ENCODE results near the gene TNNT2.

TNNT2 gene

GRCh38 chr1:201330541-201330940 is 46.9 kb downstream of the TNNT2 start:
- DNase-seq: no peak

DNA sequence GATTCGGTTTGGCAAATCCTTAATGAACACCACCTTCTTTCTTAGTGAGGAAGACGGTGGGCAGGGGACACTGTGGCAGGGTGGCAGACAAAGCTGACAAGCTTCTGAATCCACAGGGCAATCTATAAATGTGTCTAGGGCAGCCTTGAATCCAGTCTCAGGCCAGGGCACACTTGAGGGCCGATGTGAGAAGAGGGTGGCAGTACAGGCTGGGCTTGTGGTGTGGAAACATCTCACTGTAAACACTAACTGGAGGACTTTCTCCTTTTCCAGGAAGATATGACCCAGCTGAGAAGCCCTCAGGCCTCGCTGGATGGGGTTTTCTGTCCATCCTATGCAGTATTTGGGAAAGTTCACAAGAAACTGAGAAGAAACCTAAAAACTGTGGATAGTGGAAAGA is 47.7 kb downstream of the TNNT2 start:
- DNase-seq: no peak

DNA sequence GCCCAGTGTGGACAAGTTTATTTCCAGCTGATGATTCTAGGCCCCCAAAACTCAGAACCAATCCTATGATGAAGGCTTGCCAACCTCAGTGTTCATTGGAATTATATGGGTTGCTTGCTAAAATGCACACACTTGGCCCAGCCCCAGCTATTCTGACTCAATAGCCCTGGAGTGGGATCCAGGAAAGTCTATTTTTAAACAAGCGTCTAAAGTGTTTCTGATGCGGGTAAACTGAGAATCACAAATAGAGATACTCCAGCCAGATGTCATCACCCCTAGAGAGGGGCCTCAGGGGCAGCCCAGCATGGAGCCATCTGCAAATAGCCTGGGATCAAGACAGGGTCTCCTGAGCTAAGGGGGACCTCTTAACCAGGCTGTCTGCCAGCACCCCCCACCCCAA is 48.2 kb downstream of the TNNT2 start:
- no peak for DNase-seq

DNA sequence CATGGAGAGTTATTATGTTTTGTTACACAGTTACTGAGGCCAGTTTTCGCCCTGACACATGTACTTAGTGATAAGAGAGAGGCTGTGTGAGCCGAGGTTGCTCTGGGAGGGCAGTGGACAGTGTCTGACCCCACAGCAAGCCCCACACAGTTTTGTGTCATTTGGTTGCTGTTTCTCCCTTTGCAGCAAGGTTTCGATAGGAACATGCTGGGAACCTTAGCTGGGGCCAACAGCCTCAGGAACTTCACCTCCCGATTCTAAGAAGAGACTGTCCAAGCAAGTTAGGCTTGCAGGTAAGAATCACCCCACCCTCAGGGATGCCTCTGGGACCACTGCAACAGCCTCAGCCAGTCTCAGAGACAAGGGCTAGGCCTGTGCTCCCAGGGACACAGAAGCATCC is 48.9 kb downstream of the TNNT2 start:
- no peak for DNase-seq

GRCh38 chr1:201327687-201328240 is 49.7 kb downstream of the TNNT2 start:
- DNase-seq: no peak

DNA sequence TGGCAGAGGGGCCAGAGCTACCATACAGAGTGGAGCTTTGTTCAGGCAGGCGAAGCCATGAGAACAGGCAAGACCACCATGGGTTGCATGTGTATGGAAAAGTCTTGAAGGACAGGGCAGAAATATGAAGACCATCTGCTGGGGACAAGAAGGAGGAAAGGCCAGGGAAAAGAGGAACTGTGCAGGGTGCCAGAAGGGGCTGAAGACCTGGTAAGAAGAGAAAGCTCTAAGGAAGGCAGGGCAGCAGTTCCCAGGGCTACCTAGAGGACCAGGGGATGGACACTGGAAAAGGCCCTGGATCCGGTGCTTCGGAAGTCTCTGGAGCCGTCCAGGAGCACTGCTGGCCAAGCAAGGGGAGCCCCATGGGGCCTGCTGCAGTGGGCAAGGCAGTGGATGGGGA is 50.8 kb downstream of the TNNT2 start:
- no peak for DNase-seq

GRCh38 chr1:201325678-201326060 is 51.8 kb downstream of the TNNT2 start:
- DNase-seq: no peak

- no peak for DNase-seq
Measured at GRCh38 chr1:201324821-201325677, 52.4 kb downstream of the TNNT2 start.

GRCh38 chr1:201324306-201324705 is 53.2 kb downstream of the TNNT2 start:
- DNase-seq: no peak

- no peak for DNase-seq
Measured at GRCh38 chr1:201322653-201323510, 54.6 kb downstream of the TNNT2 start.

GRCh38 chr1:201321826-201322390 is 55.6 kb downstream of the TNNT2 start:
- no peak for DNase-seq

DNA sequence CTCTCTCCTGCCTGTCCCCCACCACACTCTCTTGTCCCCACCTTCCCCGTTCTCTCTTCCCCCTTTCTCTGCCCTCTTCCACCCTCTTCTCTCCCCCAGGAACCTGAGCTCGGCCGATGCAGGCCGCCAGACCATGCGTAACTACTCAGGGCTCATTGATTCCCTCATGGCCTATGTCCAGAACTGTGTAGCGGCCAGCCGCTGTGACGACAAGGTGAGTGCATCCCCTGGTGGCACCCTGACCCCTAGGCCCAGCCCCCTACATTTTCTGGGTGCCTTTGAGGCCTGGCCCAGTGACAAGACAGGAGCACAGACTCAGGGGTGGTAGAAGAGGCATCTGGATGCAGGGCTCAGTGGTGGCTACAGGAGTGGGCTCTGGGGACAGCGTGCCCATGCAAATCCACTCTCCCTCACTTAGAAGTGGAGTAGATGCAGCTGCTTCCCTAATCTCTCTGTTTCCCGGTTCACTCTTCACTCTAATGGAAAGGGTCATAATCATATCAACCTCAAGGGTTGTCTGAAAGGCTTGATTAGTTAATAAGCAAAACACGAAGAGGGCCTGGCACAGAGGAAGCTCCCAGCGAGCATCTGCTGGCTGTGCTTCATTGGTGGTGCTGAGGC is 57.2 kb downstream of the TNNT2 start:
- DNase-seq: no peak

GRCh38 chr1:201319631-201320030 is 57.8 kb downstream of the TNNT2 start:
- DNase-seq: no peak

DNA sequence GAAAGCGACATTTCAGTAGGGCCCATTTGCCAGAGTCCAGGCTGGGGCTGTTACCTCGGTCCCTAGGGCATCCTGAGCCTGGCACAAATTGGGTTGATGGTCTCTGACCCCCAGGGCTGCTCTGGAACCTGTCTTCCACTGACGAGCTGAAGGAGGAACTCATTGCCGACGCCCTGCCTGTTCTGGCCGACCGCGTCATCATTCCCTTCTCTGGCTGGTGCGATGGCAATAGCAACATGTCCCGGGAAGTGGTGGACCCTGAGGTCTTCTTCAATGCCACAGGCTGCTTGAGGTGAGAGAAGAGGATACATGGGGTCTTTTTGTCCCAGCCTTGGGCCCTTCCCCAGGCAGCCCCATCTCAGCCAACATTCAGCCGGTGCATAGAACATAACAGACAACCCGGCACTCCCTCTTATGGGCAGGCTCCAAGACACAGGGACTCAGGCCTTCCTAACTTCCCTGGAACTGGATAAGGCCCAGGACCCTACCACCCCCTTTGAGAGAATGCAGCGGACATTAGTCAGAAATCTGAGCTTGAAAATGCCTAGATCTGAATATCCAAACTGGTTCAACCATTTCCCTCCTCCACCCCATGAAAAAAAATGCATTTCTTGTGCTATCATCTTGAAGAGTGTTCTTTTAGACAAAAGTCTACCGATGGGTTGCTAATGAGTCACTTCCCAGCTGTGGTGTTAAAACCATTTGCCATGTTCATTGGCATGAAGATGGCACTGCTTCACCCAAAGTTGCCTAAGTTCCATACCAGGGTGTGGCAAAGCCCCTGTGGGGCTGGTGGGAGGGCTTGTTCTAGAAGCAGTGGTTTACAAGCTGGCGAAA is 58.8 kb downstream of the TNNT2 start:
- DNase-seq: no peak

DNA sequence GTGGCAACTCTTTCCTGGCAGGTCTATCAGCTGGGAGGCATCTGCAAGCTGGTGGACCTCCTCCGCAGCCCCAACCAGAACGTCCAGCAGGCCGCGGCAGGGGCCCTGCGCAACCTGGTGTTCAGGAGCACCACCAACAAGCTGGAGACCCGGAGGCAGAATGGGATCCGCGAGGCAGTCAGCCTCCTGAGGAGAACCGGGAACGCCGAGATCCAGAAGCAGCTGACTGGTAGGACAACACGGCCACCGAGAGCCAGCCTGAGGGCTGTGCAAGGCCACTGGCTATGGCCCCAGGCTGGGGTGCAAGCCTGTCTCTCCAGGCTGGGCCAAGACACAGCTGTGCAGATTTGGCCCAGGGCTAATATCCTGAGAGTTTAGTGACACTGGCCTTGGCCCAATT is 59.9 kb downstream of the TNNT2 start:
- DNase-seq: no peak

DNA sequence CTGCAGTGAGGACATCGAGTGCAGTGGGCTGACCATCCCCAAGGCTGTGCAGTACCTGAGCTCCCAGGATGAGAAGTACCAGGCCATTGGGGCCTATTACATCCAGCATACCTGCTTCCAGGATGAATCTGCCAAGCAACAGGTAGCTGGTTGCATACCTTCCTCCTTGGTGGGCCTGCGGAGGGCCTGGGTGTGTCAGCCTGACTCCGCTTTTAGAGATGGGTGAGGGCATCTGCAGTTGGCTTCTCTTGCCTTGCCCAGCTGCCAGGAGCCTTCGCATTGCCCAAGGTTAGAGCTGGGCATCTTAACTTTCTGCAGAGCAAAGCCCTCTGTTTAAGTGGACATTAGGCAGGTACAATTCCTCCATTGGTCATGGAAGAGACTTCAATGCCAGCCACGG is 60.9 kb downstream of the TNNT2 start:
- DNase-seq: no peak

GRCh38 chr1:201313086-201313485 is 64.4 kb downstream of the TNNT2 start:
- no peak for DNase-seq

DNA sequence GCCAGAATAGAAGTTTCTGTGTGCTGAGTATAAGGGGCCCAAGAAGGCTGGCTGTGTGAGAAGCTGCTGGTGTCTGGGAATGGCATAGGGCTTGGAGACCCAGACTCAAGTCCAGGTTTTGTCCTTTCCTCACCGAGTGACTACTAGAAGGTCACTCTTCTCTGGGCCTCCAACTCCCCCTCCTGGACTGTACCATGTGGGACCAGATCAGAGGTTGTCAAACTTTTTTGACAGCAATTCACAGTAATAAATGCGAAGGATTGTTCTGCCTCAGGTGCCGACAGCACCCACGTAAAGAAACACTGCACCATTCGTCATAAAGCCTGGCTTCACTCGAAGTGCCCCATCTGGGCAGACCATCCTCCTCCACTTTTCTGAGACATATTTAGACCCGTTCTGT is 65.2 kb downstream of the TNNT2 start:
- DNase-seq: no peak

GRCh38 chr1:201311356-201312011 is 66.0 kb downstream of the TNNT2 start:
- no peak for DNase-seq

- DNase-seq: no peak
Measured at GRCh38 chr1:201310986-201311355, 66.5 kb downstream of the TNNT2 start.

DNA sequence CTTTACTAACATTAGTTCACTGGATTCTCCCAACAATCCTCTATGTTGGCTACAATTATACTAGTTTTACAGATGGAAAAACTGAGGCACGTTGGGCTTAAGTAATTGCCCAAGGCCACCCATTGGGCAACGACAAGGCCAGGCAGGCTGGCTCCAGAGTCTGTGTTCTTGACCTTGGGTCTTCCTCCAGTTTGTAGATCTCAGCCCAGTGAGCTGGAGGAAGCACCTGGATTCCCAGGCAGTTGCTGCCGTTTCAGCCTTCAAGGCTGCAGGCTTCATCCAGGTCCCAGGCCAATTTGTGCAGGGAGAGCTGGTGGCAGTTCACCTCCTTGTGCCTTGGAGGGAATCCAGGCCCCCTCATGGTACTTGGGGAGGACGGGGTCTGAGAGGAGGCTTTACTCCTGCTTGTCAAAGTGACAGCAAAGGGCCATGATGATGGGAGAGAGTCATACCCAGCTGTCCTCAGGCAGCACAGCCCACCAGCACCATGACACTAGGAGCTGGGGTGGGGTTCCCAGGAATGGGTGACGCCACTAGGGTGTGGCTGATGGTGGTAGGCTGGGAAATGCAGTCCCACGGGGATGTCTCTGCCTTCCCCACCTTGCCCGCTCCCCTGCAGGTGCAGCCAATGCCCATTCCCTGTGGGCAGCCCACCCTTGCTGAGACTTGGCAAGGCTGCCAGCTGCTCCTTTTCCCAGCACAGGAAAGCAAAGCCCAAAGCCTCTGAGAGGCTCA is 67.1 kb downstream of the TNNT2 start:
- DNase-seq: no peak

Data from activated naive CD4-positive, alpha-beta T cell (primary cell).